ENCODE measurements around the gene ZNF407.

The ZNF407 gene

GRCh38 chr18:74836296-74837139, 238.8 kb downstream of the ZNF407 start:
- DNase-seq, result no peak

- no peak for DNase-seq
Measured at GRCh38 chr18:74840492-74841167, 243.0 kb downstream of the ZNF407 start.

GRCh38 chr18:74841248-74841647, 243.6 kb downstream of the ZNF407 start:
- DNase-seq, result no peak

GRCh38 chr18:74849301-74849700, 251.6 kb downstream of the ZNF407 start:
- DNase-seq, result no peak

- DNase-seq, result no peak
Measured at GRCh38 chr18:74856434-74856833, 258.8 kb downstream of the ZNF407 start.

- DNase-seq, result no peak
Measured at GRCh38 chr18:74856928-74857327, 259.3 kb downstream of the ZNF407 start.

- no peak for DNase-seq
Measured at GRCh38 chr18:74857901-74858300, 260.2 kb downstream of the ZNF407 start.

- DNase-seq, result no peak
Measured at GRCh38 chr18:74861154-74861553, 263.5 kb downstream of the ZNF407 start.

GRCh38 chr18:74862094-74862493, 264.4 kb downstream of the ZNF407 start:
- no peak for DNase-seq

GRCh38 chr18:74866577-74866976, 268.9 kb downstream of the ZNF407 start:
- no peak for DNase-seq

- DNase-seq, result no peak
Measured at GRCh38 chr18:74868461-74868860, 270.8 kb downstream of the ZNF407 start.

GRCh38 chr18:74869904-74870863, 272.5 kb downstream of the ZNF407 start:
- no peak for DNase-seq

GRCh38 chr18:74870950-74871349, 273.3 kb downstream of the ZNF407 start:
- no peak for DNase-seq

- DNase-seq, result no peak
Measured at GRCh38 chr18:74873629-74874028, 276.0 kb downstream of the ZNF407 start.

GRCh38 chr18:74874351-74874750, 276.7 kb downstream of the ZNF407 start:
- no peak for DNase-seq

- DNase-seq, result no peak
Measured at GRCh38 chr18:74876630-74877243, 279.1 kb downstream of the ZNF407 start.

GRCh38 chr18:74878267-74878666, 280.6 kb downstream of the ZNF407 start:
- DNase-seq, result no peak

GRCh38 chr18:74880706-74881278, 283.1 kb downstream of the ZNF407 start:
- DNase-seq, result no peak

GRCh38 chr18:74892066-74892627, 294.5 kb downstream of the ZNF407 start:
- DNase-seq, result no peak

- no peak for DNase-seq
Measured at GRCh38 chr18:74895686-74896085, 298.0 kb downstream of the ZNF407 start.

- peak; percentile 25 for DNase-seq
Measured at GRCh38 chr18:74896390-74896991, 298.8 kb downstream of the ZNF407 start.

All from activated naive CD4-positive, alpha-beta T cell treated with anti-CD3 and anti-CD28 coated beads, Interleukin-2, amount 50 U/mL, for 16 hours (primary cell).